CD1c-positive myeloid dendritic cell (primary cell): Measurements from ENCODE around the gene TRPC4.

ENCODE experiments used
- DNase-seq: peaks from one replicate; pipeline ENCODE4 v3.0.0-alpha.2; 2016; ENCODE audit errors: extremely low spot score

The TRPC4 gene

DNA sequence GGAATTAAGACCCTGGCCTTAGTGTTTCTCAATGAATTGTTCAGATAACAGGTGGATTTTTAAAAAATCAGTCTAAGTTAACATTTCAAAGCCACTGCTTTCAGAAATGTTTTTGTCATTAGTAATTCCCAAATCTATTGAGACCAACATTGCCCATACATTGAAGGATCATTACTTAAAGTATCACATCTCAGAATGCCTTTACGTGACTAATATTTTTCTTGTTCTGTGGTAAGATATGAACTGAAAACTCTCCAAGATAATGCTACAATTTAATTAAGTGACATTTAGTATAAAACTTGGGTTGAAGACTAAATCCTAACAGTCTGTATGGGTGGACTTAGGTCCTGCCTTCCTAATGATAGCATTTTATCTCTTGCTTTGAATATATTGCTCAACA lies 211.6 kb downstream of the TRPC4 start:
- no peak for DNase-seq

DNA sequence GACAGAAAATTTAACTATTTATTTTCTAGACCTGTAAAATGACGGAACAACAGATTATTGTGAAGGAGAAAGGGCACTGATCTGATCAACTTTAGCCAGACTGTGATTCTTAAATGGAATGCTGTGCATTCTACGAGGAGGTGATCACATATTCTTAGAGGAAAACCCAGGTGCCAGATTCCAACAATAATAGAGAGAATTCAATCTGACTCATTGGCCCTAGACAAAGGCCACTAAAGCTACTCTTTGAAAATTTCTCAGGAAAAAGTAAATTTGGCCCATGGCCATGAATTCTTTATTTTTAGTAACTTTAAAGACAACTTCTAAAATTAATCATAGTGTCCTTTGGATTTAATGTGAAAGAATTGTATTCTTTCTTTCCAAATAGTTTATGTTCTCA lies 212.4 kb downstream of the TRPC4 start:
- DNase-seq, result no peak

GRCh38 chr13:37656247-37656940 lies 213.2 kb downstream of the TRPC4 start:
- DNase-seq, result no peak

DNA sequence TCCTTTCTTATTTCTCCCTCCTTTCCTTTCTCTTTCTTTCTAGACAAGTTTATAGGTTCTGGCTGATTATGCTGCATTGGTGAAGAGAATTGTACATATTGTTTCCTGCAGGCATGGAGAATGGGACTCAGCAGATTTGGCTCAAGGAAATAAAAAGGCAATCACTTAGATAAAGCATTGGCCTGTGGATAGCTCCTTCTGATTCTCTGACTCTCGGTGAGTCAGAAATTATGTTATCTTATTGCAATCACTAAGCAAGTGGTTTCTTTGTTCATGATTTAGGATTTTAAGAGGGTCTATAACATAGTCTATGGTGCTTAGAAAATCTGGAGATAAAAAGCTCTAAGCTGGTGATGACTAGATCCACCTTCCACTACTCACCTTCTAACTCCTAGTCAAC lies 217.0 kb downstream of the TRPC4 start:
- no peak for DNase-seq

- no peak for DNase-seq
Observed at GRCh38 chr13:37651891-37652290, 217.7 kb downstream of the TRPC4 start.

DNA sequence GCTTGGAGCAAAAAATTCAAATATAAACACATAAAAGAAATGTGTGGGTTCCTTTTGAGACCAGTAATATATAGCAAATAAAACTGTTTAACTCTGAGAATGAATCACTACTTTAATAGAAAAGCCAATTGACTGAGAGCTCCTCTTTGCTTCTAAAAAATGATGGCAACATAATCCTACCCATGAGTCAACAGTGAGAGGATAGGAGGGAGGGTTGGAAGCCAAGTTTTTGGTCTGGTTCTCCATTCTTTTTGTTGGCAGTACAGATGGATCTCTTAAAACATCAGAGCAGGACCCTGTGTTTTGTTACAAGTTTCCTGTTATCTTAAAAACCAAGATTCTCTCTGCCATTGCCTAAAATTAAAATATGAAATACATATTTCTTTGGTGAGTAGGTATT lies 221.0 kb downstream of the TRPC4 start:
- no peak for DNase-seq

GRCh38 chr13:37647031-37647650 lies 222.4 kb downstream of the TRPC4 start:
- no peak for DNase-seq

GRCh38 chr13:37646531-37646930 lies 223.0 kb downstream of the TRPC4 start:
- DNase-seq, result no peak

GRCh38 chr13:37645181-37645740 lies 224.3 kb downstream of the TRPC4 start:
- DNase-seq, result no peak

DNA sequence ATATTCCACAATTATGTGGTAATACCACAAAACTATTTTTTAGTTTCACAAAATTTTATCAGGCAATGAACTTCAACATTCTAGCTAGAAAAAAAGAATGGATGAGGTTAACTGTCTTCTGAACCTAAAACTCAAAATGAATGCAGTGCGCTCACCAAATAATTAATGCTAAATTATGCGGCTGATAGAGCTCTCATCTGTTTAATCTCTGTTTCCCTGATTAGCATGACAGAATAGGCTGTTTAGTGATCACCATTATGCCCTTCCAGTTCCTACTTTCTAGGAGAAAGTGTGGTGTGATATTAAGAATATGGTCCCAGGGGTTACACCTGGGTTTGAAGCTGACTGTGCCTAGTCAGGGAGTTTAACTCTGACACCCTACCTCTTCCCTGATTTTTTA lies 228.2 kb downstream of the TRPC4 start:
- DNase-seq, result no peak

DNA sequence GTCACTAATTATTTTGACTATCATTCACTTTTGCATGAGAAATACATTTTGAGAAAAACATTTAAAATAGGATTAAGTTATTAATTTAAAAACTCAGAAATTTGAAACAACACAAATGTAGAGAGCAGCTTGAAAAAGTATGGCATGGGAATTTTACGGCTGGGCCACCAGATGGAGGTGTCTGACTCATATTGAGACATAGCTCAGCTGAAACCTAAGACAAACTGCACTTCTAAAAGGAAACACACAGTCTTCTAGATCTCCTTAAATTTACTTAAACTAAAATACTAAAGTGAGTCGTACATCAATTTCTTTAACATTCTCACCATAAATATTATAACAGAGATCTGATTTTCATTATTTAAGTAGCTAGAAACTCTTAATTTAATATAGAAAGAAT lies 229.1 kb downstream of the TRPC4 start:
- DNase-seq, result no peak

- DNase-seq, result no peak
Observed at GRCh38 chr13:37636701-37637100, 232.9 kb downstream of the TRPC4 start.

DNA sequence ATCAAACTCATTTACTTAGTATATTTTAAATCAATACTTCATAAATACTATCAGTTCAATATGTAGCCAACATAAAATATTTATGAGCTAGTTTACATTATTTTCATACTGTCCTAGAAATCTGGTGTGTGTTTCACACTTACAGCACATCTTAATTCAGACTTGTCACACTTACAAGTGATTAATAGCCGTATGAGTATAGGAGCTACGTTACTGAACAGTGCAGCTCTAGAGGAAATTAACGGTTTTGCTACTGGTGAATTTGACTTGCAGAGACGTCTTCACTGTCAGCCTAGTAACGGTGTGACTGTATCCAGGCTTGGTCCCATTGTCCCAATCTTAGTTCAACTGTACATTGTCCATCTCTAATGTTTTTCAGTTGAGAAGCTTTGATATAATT lies 237.3 kb downstream of the TRPC4 start:
- no peak for DNase-seq

GRCh38 chr13:37627428-37627827 lies 242.1 kb downstream of the TRPC4 start:
- no peak for DNase-seq

DNA sequence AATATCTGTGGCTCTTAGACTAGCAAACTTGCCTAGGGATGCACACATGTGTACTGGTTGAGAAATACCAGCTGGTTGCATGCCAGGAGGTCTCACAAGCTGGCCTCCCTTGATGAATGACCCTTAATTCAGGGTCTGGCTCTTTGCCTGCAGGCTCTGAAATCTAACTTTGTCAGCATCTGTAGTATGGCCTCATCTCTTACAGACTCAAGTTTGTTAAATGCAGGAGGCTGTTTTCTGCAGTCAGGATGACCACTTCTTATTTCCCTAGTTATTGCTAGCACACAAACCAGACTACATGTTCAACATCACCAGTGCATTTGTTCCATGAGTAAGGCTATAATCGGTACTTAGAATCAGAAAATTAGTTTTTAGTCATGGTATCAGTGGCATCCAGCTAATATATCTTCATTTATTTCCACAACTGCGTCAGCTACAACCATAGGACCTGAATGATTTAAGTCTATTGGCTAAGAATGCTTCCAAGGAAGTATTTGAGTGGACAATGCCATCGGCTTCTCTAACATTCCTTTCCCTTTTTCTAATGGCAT lies 247.7 kb downstream of the TRPC4 start:
- no peak for DNase-seq

GRCh38 chr13:37618554-37618953 lies 251.0 kb downstream of the TRPC4 start:
- no peak for DNase-seq

GRCh38 chr13:37617173-37617572 lies 252.4 kb downstream of the TRPC4 start:
- no peak for DNase-seq

DNA sequence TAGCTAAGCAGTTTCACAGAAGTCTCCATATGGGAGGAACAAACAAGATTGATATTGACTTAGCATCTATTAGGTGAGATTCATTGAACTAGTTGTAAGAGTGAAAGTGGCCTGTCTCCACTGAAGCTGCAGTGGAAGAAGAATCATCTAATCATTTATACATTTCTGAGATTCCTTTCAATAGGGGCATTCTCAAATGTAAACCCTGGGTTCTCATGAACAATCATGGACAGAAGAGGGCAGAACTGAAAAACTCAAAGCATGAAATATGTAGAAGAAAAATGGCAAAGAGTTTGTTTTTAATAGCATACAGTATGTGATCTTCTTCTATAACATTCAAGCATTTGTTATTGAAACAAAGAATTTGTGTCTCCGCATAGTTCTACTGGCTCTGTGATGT lies 253.4 kb downstream of the TRPC4 start:
- no peak for DNase-seq

DNA sequence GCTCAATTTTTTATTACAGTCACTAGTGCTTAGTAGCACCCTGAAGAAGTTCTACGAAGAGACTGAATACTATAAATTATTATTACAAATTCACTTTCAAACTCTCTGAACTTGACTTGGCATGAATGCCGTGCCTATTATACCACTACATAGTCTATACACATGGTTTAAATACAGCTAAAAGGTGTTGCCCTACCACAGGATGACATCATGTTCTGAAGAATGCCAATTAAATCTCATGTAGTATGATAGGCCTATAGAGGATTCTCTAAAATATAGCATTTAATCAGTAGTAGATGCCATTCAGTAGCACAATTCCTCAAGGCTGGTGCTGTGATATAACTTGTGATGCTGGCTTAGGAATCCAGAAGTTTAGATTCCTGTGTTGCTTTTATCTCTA lies 254.3 kb downstream of the TRPC4 start:
- DNase-seq, result no peak

- DNase-seq, result no peak
Observed at GRCh38 chr13:37613638-37614037, 255.9 kb downstream of the TRPC4 start.

DNA sequence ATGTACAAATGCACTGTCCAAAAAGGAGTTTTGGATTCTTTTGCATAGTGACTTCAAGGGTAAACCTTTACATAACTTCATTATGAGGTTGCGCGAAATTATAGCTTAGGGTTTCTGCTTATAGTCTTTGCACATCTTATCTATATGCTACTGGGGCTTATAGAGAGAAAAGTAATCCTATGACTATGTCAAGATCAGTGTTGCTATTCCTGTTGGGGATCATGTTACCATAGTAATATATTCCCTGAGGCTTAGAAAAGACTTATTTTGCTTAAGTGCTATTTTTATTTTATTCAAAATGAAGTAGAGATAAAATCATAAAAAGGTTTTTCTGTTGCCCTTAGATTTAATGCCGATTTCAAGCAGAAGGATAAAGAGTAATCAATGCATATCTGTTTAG lies 256.3 kb downstream of the TRPC4 start:
- no peak for DNase-seq

- DNase-seq, result no peak
Observed at GRCh38 chr13:37608750-37609339, 260.7 kb downstream of the TRPC4 start.
